ENCODE results near the gene USO1. TPM values are rescaled to one million over a fixed set of nuclear protein-coding genes. Genes with fewer than 3 reads are reported as not detected.
A peak's percentile ranks its signal among the peaks of the same experiment; 100 is the strongest.
"Not testable (repeated sequence)": the region's sequence is repeated elsewhere in the genome, so short reads cannot be mapped to it uniquely, and the experiment has no call there.

Gene USO1
- 236 TPM for polyA plus RNA-seq (ENCODE audit: insufficient read length)

GRCh38 chr4:75724066-75724866 lies at the start of gene USO1:
Gene USO1, plus strand, starts transcription at chr4:75724577. Its CDS starts 243 bp downstream, at chr4:75724820.
- DNase-seq (ENCODE audit: low read depth) = peak; percentile 92

GRCh38 chr4:75675004-75675531 lies 49.3 kb upstream of the USO1 start:
- no peak for DNase-seq (ENCODE audit: low read depth)

GRCh38 chr4:75678473-75678872 lies 45.9 kb upstream of the USO1 start:
- no peak for DNase-seq (ENCODE audit: low read depth)

- no peak for DNase-seq (ENCODE audit: low read depth)
Observed at GRCh38 chr4:75678965-75679364, 45.4 kb upstream of the USO1 start.

- no peak for DNase-seq (ENCODE audit: low read depth)
Observed at GRCh38 chr4:75679876-75680575, 44.4 kb upstream of the USO1 start.

- DNase-seq (ENCODE audit: low read depth) = no peak
Observed at GRCh38 chr4:75683482-75684155, 40.8 kb upstream of the USO1 start.

GRCh38 chr4:75685546-75686189 lies 38.7 kb upstream of the USO1 start:
- no peak for DNase-seq (ENCODE audit: low read depth)

GRCh38 chr4:75686346-75686745 lies 38.0 kb upstream of the USO1 start:
- no peak for DNase-seq (ENCODE audit: low read depth)

GRCh38 chr4:75687125-75687524 lies 37.3 kb upstream of the USO1 start:
- DNase-seq (ENCODE audit: low read depth) = not testable (repeated sequence)

GRCh38 chr4:75692066-75692465 lies 32.3 kb upstream of the USO1 start:
- not testable (repeated sequence) for DNase-seq (ENCODE audit: low read depth)

- DNase-seq (ENCODE audit: low read depth) = no peak
Observed at GRCh38 chr4:75696071-75696470, 28.3 kb upstream of the USO1 start.

GRCh38 chr4:75696581-75696980 lies 27.8 kb upstream of the USO1 start:
- no peak for DNase-seq (ENCODE audit: low read depth)

GRCh38 chr4:75698162-75698962 lies 26.0 kb upstream of the USO1 start:
- no peak for DNase-seq (ENCODE audit: low read depth)

GRCh38 chr4:75698963-75699228 lies 25.5 kb upstream of the USO1 start:
- DNase-seq (ENCODE audit: low read depth) = no peak

- no peak for DNase-seq (ENCODE audit: low read depth)
Observed at GRCh38 chr4:75699299-75699698, 25.1 kb upstream of the USO1 start.

- DNase-seq (ENCODE audit: low read depth) = no peak
Observed at GRCh38 chr4:75702919-75703411, 21.4 kb upstream of the USO1 start.

GRCh38 chr4:75705198-75705977 lies 19.0 kb upstream of the USO1 start:
- DNase-seq (ENCODE audit: low read depth) = no peak

- DNase-seq (ENCODE audit: low read depth) = no peak
Observed at GRCh38 chr4:75708218-75708691, 16.1 kb upstream of the USO1 start.

GRCh38 chr4:75710246-75710645 lies 14.1 kb upstream of the USO1 start:
- no peak for DNase-seq (ENCODE audit: low read depth)

GRCh38 chr4:75714011-75714410 lies 10.4 kb upstream of the USO1 start:
- DNase-seq (ENCODE audit: low read depth) = no peak
